Right lobe of liver (tissue), 6 donors: Measurements from ENCODE around the gene FOXP1. TPM values are rescaled to one million over a fixed set of nuclear protein-coding genes. Genes with fewer than 3 reads are reported as not detected.

Experiments used
- ATAC-seq, 4 donors: fragments of 200-7000 bp; cut with Tn5 transposase; one replicate each; pipeline ENCODE4 v1.9.1; 2020; ENCODE audit warnings: mild to moderate bottlenecking in 4 of 4, moderate library complexity in 4 of 4
- DNase-seq, 3 donors: peaks; one replicate each; pipeline ENCODE4 v3.0.0-alpha.2; 2020
- H3K27ac ChIP-seq, 3 donors: fragments of 200-600 bp; one replicate each; pipeline ENCODE4 v1.8.0; 2022
- H3K27me3 ChIP-seq, 2 donors: fragments of 200-600 bp; one replicate each; pipeline ENCODE4 v1.8.0; 2022
- H3K36me3 ChIP-seq, 4 donors: fragments of 200-600 bp; sonication (generic) in 1 of 4; one replicate each; pipeline versions ENCODE4 v1.5.1 to v1.8.0; 2017 to 2022; ENCODE audit warnings: control low read depth in 1 of 4
- H3K4me1 ChIP-seq, 4 donors: fragments of 200-600 bp; sonication (generic) in 1 of 4; one replicate each; pipeline versions ENCODE4 v1.5.1 to v1.8.0; 2017 to 2022; ENCODE audit warnings: control low read depth in 1 of 4
- H3K4me3 ChIP-seq, 3 donors: fragments of 200-600 bp; one replicate each; pipeline ENCODE4 v1.8.0; 2022
- H3K9me3 ChIP-seq, 4 donors: fragments of 200-600 bp; sonication (generic) in 1 of 4; one replicate each; pipeline versions ENCODE4 v1.5.1 to v1.8.0; 2017 to 2022; ENCODE audit warnings: control low read depth in 1 of 4
- POLR2A ChIP-seq: fragments of 450-650 bp; IDR thresholded peaks from one replicate; pipeline ENCODE4 v1.6.1; 2017; ENCODE audit warnings: antibody characterized with exemption, mild to moderate bottlenecking
- WGBS: methylation state at CpG from one replicate; pipeline ENCODE4 v1.1.6; 2018; ENCODE audit warnings: low coverage, low lambda C conversion rate; ENCODE audit not compliant: insufficient coverage; ENCODE audit errors: missing lambda C conversion rate; 5-methylcytosine and 5-hydroxymethylcytosine counted together
- intact Hi-C, 2 donors: fragments of 100-400 bp; cut with DNase I; formaldehyde crosslinking; loops; one replicate each; pipeline versions ENCODE4 v1.11.2 to v1.14.1; 2022
- total RNA-seq, 6 experiments: library from RNA; depleted of rRNA in 2 of 6; stranded (reverse); fragments of >200 nt in 2 of 6; fragmentation: NEBNext Ultra II Directional in 3 of 6; extraction: Animal tissue kit (Norgen Biotek cat#: 25700) in 3 of 6; gene quantifications; one replicate each; pipeline versions ENCODE4 v1.1.0 to v1.2.4, GENCODE V29; 2016 to 2023
- TF ChIP-seq, protein P1 (sequence below), 4 donors: fragments of 200-600 bp in 3 of 4; fragments of 450-650 bp in 1 of 4; IDR thresholded peaks; one replicate each; pipeline versions ENCODE4 v1.5.1 to v1.8.0; 2016 to 2022; ENCODE audit warnings: antibody characterized with exemption in 4 of 4, mild to moderate bottlenecking in 2 of 4
- donor health status: DM: no; HTN: yes; CAD: no.
- donor health status: DM: no; HTN: no; CAD: no.
- donor health status: DM: no; HTN: no; CAD: no.
- donor health status: DM: no; HTN: yes; CAD: no.
- donor health status: DM: no; HTN: yes; CAD: no.

The FOXP1 gene
- total RNA-seq, 6 experiments from 2014 or later: 26.7 to 47.7 (median 35.2) TPM

DNA sequence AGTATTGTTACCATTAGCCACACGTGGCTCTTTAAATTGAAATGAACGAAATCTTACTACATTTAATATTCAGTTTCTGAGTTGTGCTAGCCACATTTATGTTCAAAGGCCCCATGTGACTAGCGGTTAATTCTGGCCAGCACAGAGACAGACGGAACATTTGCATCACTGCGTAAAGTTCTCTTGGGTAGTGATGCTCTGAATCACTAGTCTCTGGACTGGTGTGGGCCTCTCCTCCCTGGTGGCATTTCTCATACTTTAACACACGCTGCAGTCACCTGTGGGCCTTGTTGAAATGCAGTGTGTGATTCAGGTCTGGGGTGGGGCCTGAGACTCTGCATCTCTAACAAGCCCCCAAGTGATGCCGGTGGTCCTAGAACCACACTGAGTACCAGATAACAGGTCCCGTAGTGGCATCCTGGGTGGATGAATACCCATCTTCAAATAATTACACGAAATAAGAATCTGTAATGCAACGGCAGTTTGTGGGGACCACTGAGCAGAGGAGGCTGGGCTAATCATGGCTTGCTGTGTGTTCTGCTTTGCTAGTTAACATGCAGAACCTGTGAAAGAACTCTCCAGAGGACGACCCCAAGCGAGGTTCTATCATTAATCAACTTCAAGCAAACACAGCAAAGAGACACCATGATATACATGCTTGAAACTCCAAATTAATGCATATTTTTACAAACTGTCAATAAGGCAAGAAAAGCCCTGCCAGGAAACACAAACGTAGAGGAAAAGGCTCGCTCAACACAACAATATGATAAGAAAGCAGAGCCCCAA, 623.8 kb downstream of the FOXP1 start:
- Histone ChIP-seq H3K9me3 (no peaks in the 10 kb centered on the region), H3K4me3 (no peak overlapping the region), H3K27ac (no peak overlapping the region), H3K4me1 (no peaks in the 10 kb centered on the region), H3K36me3 (peaks cover 0 to 38% (median 3%) of the 10 kb centered on the region in 4 donors), H3K27me3 (no peaks in the 10 kb centered on the region)
- 89% methylated on average over 11 of the region's 14 CpGs for WGBS
- intact Hi-C loops: no loop called here
- TF ChIP-seq POLR2A: no peak
- TF ChIP-seq, protein P1, sequence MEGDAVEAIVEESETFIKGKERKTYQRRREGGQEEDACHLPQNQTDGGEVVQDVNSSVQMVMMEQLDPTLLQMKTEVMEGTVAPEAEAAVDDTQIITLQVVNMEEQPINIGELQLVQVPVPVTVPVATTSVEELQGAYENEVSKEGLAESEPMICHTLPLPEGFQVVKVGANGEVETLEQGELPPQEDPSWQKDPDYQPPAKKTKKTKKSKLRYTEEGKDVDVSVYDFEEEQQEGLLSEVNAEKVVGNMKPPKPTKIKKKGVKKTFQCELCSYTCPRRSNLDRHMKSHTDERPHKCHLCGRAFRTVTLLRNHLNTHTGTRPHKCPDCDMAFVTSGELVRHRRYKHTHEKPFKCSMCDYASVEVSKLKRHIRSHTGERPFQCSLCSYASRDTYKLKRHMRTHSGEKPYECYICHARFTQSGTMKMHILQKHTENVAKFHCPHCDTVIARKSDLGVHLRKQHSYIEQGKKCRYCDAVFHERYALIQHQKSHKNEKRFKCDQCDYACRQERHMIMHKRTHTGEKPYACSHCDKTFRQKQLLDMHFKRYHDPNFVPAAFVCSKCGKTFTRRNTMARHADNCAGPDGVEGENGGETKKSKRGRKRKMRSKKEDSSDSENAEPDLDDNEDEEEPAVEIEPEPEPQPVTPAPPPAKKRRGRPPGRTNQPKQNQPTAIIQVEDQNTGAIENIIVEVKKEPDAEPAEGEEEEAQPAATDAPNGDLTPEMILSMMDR (IDR thresholded peaks at IDR 0.05): no peak
- ATAC-seq (no peak), DNase-seq (no peak)

DNA sequence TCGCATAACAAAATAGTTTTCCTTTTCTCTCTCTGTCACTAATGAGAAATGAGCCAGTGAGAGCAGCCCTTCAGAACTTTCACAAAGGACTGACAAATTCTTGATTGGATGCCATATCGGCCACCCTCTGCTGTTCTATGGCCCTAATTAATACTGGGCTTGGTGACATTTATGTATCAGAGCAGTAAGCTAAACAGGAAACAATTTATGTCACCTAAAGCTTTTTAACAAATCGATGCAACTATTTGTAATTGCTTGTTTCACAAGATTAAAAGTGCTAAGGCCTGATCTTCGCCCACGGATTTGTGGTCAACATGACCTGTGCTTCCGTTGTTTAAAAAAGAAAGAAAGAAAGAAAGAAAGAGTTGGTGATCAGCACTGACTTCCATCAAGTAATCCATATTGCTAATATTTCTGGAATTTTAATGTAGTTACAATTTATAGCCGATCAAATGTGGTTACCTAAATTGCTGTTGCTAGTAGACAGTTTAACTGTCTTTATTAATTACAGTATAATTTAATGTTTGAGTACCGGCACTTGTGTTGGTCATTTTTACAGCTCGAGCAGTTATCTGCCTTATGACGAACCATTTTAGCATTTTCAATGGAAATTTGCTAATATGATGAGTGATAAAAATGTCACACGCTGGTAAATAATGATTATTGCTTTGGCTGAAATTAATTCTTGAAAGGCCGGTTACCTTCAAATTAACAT, 631.3 kb downstream of the FOXP1 start:
- H3K4me1 ChIP-seq: no peaks in the 10 kb centered on the region
- intact Hi-C loops: no loop called here
- no peaks in the 10 kb centered on the region for H3K36me3 ChIP-seq
- H3K4me3 ChIP-seq: no peak overlapping the region
- WGBS: 73% methylated on average over 12 of the region's 12 CpGs
- H3K9me3 ChIP-seq: no peaks in the 10 kb centered on the region
- DNase-seq (no peak), ATAC-seq (no peak)
- H3K27ac ChIP-seq: no peak overlapping the region
- TF ChIP-seq, protein P1 (IDR thresholded peaks at IDR 0.05): no peak
- no peak for TF ChIP-seq POLR2A
- H3K27me3 ChIP-seq: no peaks in the 10 kb centered on the region

DNA sequence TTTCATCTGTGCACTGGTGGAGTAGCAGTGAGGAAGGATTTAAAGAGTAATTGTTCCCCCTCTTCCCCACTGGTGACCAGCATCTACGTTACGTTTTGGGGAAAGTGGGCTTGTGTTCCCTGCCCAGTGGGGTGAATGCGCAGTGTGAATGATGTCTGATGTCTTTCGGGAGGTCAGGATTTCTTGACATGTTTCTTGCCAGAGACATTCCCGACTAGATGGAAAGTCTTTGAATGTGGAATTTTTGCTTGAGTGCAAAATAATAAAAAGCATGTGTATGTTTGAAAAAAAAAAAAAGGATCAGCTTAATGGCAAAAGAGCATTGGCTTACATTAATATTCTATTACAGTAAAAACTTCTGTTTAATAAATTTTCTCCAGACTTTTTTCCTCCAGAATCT, 632.2 kb downstream of the FOXP1 start:
- Histone ChIP-seq H3K27ac (no peak overlapping the region), H3K4me1 (no peaks in the 10 kb centered on the region), H3K4me3 (no peak overlapping the region), H3K9me3 (no peaks in the 10 kb centered on the region), H3K36me3 (no peaks in the 10 kb centered on the region), H3K27me3 (no peaks in the 10 kb centered on the region)
- no peak for TF ChIP-seq POLR2A
- TF ChIP-seq, protein P1 (IDR thresholded peaks at IDR 0.05): no peak
- intact Hi-C loops: no loop called here
- DNase-seq: no peak
- ATAC-seq: no peak
- 73% methylated on average over 5 of the region's 5 CpGs for WGBS

DNA sequence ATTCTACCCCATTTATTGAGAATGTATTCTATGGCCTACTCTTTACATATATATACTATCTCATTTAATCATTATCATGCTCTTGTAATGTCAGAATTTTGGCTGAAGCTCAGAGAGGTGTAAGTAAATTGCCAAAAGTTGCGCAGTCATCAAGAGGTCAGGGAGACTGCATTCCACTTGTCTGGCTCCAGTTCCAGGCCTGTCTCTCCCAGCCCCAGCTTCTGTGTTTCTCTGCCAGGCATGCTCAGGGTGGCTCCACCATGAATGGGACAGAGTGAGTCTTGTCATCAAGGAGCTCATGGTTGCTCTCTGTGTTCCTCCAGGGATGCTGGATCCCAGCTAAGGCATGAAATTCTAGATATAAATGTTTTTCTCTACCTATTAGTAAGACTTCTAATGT, 635.9 kb downstream of the FOXP1 start:
- ATAC-seq: no peak
- intact Hi-C loops: no loop called here
- Histone ChIP-seq H3K4me3 (no peak overlapping the region), H3K27me3 (no peaks in the 10 kb centered on the region), H3K4me1 (no peaks in the 10 kb centered on the region), H3K9me3 (no peaks in the 10 kb centered on the region), H3K27ac (no peak overlapping the region), H3K36me3 (no peaks in the 10 kb centered on the region)
- 40% methylated on average over 1 of the region's 1 CpG for WGBS
- TF ChIP-seq POLR2A: no peak
- TF ChIP-seq, protein P1 (IDR thresholded peaks at IDR 0.05): no peak
- no peak for DNase-seq
